GM19463 (cell line): ENCODE data around the gene NPM1.

ENCODE experiments used
- ATAC-seq: cut with Tn5 transposase; IDR thresholded peaks from one replicate; pipeline ENCODE4 v1.9.1; 2021; ENCODE audit warnings: mild to moderate bottlenecking, moderate library complexity; ENCODE audit not compliant: unreplicated experiment

NPM1 gene

GRCh38 chr5:171427318-171428167, 39.9 kb downstream of the NPM1 start:
- no peak for ATAC-seq

GRCh38 chr5:171428168-171428696, 40.6 kb downstream of the NPM1 start:
- ATAC-seq = no peak

- ATAC-seq = no peak
Observed at GRCh38 chr5:171428809-171429542, 41.3 kb downstream of the NPM1 start.

- ATAC-seq = no peak
Observed at GRCh38 chr5:171429543-171429910, 41.9 kb downstream of the NPM1 start.

- no peak for ATAC-seq
Observed at GRCh38 chr5:171431251-171431777, 43.7 kb downstream of the NPM1 start.

DNA sequence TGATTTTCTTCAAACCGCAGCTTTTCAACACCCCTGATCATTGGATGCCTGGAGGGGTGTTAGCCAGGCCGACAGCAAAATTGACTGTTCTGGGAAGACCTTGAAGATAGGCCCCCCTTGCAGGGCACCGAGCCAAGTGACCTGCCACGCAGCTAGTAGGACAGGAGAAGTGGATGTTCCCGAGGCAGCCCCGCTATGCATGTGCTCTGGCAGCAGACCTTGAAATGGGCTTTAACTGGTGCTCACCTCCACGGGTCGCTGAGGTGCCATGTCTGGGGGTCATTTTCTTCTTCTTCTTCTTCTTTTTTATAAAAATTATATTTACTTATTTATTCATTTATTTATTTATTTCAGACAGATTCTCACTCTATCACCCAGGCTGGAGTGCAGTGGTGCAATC, 44.4 kb downstream of the NPM1 start:
- no peak for ATAC-seq

GRCh38 chr5:171432583-171433351, 45.1 kb downstream of the NPM1 start:
- no peak for ATAC-seq

GRCh38 chr5:171433352-171433698, 45.7 kb downstream of the NPM1 start:
- ATAC-seq = no peak

- no peak for ATAC-seq
Observed at GRCh38 chr5:171433982-171434676, 46.5 kb downstream of the NPM1 start.

DNA sequence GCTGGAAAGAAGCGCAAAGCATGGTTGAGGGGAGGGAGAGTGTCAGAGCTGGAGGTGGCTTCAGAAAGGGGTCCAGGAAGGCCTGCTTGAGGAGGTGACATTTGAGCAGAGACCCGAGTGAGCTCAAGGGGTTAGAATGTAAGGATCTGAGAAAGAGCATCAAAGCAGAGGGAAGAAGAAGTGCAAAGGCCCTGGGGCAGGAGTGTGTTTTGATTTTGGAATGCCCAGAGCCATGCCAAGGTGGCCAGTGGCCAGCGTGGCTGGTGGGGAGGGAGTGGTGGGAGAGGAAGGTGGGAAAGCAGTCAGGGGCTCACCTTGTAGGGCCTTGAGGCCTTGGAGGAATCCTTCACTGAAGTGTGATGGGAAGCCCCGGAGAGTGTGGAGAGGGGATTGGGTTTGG, 47.2 kb downstream of the NPM1 start:
- ATAC-seq = no peak

DNA sequence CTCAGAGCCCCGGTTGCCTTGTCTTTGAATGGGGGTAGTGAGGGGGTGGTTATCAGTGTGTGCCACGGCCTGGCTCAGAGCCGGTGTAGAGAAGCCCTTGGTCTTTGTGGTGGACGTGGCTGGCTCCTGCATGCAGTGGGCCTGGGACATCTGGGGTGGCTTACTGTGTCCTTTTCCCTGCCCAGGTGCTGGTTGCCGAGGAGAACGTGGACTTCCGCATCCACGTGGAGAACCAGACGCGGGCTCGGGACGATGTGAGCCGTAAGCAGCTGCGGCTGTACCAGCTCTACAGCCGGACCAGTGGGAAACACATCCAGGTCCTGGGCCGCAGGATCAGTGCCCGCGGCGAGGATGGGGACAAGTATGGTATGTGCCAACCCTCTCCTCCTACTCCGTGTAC, 48.3 kb downstream of the NPM1 start:
- no peak for ATAC-seq

DNA sequence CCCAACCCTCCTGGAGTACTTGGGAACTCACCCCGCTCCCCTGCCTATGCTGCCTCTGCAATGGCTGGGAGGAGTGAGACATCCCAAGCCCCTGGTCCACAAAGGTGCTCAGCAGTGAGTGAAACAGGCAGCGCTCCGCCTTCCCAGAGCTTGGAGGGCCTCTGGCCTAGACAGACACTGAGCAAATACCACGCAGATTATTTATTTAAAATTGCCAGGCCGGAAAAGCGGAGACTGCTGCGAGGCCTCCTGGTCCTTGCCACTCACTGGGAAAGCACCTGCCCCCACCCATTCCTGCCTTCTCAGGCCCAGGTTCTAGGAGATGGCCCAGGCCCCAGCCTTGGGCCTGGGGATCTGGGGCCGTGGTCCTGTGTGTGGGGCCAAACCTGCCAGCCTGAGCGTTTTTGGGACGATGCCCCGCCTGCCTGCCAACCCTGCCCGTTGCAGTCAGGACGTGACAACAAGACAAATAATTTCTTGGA, 49.2 kb downstream of the NPM1 start:
- ATAC-seq = no peak

DNA sequence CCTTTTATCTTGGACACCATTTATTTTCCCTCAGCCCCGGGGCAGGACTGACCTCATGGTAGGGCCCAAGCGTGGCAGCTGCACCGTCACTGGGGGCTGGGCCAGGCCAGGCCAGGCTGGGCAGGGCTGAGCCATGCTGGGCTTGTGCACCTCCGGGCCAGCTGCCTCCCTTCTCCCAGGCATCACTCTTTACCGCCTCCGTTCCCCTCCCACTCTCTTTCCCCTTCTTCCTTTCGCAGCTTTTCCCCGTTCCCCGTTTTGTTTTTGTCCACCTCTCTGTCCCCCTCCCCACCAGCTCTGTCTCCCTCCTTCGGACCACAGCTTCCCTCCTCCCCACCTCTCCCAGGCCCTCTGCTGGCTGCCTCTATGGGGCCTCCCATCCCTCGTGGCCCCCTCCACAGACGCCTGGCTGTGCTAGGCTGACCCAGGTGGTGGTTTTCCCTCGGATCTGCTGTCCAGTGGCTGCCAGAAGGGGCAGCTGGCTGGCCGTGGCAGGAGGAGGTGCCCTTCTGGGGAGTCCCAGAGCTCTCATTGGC, 49.7 kb downstream of the NPM1 start:
- no peak for ATAC-seq

DNA sequence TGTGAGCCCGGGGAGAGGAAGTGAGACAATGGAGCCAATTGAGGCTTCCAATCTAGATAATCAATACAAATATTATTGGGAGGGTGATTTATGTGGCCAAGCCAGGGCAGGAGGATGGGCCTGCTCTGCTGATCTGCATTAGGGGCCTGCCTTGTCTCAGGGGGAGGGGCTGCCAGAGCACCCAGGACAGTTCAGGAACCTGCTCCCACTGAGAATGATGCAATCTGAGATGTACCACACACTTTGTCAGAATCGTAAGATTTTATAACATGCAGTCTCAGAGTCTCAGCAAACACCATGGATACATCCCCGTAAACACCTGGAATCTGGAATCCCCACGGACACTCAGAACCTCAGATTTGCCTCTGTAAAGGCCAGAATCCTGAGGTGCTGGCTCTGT, 51.1 kb downstream of the NPM1 start:
- no peak for ATAC-seq

GRCh38 chr5:171441246-171441791, 53.7 kb downstream of the NPM1 start:
- ATAC-seq = no peak

DNA sequence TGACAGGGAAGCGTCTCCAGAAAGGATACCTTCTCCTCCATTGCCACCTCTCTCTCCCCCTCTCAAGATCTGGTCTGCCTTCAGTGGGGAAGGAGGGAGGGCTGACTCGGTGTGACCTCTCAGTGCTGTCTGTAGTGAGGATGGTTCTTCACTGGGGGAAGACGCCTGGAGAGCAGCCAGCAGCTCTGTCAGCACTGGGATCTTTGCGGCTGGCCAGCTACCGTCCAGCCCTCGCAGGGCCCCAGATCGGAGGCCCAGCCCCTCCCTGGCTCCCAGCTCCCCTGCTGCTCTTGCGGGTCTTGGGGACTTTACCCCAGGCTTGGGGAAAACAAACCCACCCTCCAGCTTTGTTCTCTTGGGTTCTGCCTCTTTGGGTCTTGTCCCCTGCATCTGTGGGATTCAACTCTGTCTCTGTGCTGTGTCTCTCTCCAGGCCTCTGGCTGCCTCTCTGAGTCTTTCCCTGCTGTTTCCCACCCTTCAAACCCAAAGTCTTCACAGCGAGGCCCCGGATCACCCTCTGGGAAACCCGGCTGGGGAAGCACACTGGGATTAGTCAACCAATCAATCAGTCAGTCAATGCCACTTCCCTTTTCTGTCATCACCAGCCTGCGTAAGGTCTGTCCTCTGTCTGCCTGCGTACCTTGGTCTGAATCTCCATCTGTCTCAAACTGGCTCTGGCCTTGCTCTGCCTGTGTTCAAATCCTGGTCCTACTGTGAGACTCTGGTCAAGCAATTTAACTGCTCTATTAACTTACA, 54.8 kb downstream of the NPM1 start:
- ATAC-seq = no peak

GRCh38 chr5:171444582-171444981, 56.9 kb downstream of the NPM1 start:
- ATAC-seq = no peak

GRCh38 chr5:171445644-171446516, 58.2 kb downstream of the NPM1 start:
- no peak for ATAC-seq
